ENCODE results near the gene GATAD2B.

DNA sequence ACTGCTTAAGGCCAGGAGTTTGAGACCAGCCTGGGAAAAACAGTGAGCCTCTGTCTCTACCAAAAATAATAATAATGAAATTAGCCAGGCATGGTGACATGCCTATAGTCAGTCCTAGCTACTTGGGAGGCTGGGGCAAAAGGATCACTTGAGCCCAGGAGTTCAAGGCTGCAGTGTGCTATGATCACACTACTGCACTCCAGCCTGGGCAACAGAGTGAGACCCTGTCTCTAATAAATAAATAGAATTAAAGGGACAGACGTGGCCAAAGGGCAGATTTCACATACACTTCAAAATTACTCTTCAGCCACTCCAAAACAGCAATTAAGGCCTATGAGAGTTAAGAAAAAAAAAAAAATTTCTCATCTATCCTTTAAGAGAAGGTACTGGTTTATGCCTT lies 45.7 kb downstream of the GATAD2B start:
- TF ChIP-seq, protein P1, sequence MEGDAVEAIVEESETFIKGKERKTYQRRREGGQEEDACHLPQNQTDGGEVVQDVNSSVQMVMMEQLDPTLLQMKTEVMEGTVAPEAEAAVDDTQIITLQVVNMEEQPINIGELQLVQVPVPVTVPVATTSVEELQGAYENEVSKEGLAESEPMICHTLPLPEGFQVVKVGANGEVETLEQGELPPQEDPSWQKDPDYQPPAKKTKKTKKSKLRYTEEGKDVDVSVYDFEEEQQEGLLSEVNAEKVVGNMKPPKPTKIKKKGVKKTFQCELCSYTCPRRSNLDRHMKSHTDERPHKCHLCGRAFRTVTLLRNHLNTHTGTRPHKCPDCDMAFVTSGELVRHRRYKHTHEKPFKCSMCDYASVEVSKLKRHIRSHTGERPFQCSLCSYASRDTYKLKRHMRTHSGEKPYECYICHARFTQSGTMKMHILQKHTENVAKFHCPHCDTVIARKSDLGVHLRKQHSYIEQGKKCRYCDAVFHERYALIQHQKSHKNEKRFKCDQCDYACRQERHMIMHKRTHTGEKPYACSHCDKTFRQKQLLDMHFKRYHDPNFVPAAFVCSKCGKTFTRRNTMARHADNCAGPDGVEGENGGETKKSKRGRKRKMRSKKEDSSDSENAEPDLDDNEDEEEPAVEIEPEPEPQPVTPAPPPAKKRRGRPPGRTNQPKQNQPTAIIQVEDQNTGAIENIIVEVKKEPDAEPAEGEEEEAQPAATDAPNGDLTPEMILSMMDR (conservative IDR thresholded peaks at IDR 0.05 in 1 of 2, IDR thresholded peaks at IDR 0.05 in 1 of 2; ENCODE audit: low read depth in 1 of 2, low read length in 2 of 2): no peak
- TF ChIP-seq EZH2 (IDR thresholded peaks at IDR 0.05; ENCODE audit: low read length, missing control alignments): no peak

All from fibroblast of lung (primary cell).